Esophagus (tissue), 2 donors: ENCODE measurements around the gene GNAL. TPM values are rescaled to one million over a fixed set of nuclear protein-coding genes. Genes with fewer than 3 reads are reported as not detected.

Source experiments
- H3K27ac ChIP-seq, 2 donors: one replicate each; pipeline ENCODE4 v1.5.1; 2013; ENCODE audit warnings: low read depth in 2 of 2, mild to moderate bottlenecking in 2 of 2, inconsistent platforms in 1 of 2, low read length in 1 of 2, moderate library complexity in 1 of 2
- H3K27me3 ChIP-seq, 2 donors: one replicate each; pipeline ENCODE4 v1.6.1; 2013; ENCODE audit warnings: low read length in 2 of 2, control low read depth in 1 of 2, mild to moderate bottlenecking in 1 of 2; ENCODE audit not compliant: insufficient read depth in 2 of 2, control insufficient read depth in 1 of 2
- H3K36me3 ChIP-seq, 2 donors: one replicate each; pipeline ENCODE4 v1.6.1; 2013; ENCODE audit warnings: low read length in 1 of 2; ENCODE audit not compliant: control insufficient read depth in 2 of 2, insufficient read depth in 2 of 2
- H3K4me1 ChIP-seq, 2 donors: one replicate each; pipeline ENCODE4 v1.6.1; 2013; ENCODE audit warnings: low read length in 1 of 2; ENCODE audit not compliant: control insufficient read depth in 2 of 2, insufficient read depth in 2 of 2
- H3K4me3 ChIP-seq, 2 donors: one replicate each; pipeline ENCODE4 v1.5.1; 2013; ENCODE audit warnings: low read length in 2 of 2, mild to moderate bottlenecking in 2 of 2, low read depth in 1 of 2, moderate library complexity in 1 of 2
- H3K9me3 ChIP-seq, 2 donors: one replicate each; pipeline ENCODE4 v1.6.1; 2013; ENCODE audit warnings: mild to moderate bottlenecking in 2 of 2, low read depth in 1 of 2, low read length in 1 of 2, moderate library complexity in 1 of 2; ENCODE audit not compliant: control insufficient read depth in 2 of 2, insufficient read depth in 1 of 2
- WGBS, 2 donors: extraction: QIAGEN DNeasy Blood & Tissue Kit; methylation state at CpG; one replicate each; pipeline ENCODE4 v1.1.7; 2013; 5-methylcytosine and 5-hydroxymethylcytosine counted together
- polyA plus RNA-seq, 2 donors: library from polyadenylated mRNA; stranded (reverse); fragments of 200-250 nt; gene quantifications; one replicate each; pipeline ENCODE4 v1.2.3, GENCODE V29; 2013
- donor health status: healthy with polysubstance abuse.
- donor health status: Bipolar disorder and iron deficiency.

GNAL gene
- polyA plus RNA-seq, 2 donors, result 1.6 to 2.1 TPM

GRCh38 chr18:11767935-11768334 lies 78.9 kb downstream of the GNAL start:
- Histone ChIP-seq H3K36me3 (peaks cover 0 to 2% of the 10 kb centered on the region in 2 donors), H3K9me3 (no peaks in the 10 kb centered on the region), H3K27me3 (no peaks in the 10 kb centered on the region), H3K27ac (no peak overlapping the region), H3K4me3 (no peak overlapping the region), H3K4me1 (no peaks in the 10 kb centered on the region)
- WGBS, 2 donors, result 64 to 66% methylated on average over 4 of the region's 4 CpGs

GRCh38 chr18:11775436-11776174 lies 86.5 kb downstream of the GNAL start:
- H3K36me3 ChIP-seq, result peaks cover 0 to 2% of the 10 kb centered on the region in 2 donors
- WGBS, 2 donors, result 88 to 93% methylated on average over 16 of the region's 16 CpGs
- no peak overlapping the region for H3K27ac ChIP-seq
- H3K27me3 ChIP-seq, result no peaks in the 10 kb centered on the region
- no peak overlapping the region for H3K4me3 ChIP-seq
- no peaks in the 10 kb centered on the region for H3K4me1 ChIP-seq
- H3K9me3 ChIP-seq, result no peaks in the 10 kb centered on the region

- Histone ChIP-seq H3K27ac (no peak overlapping the region), H3K9me3 (no peaks in the 10 kb centered on the region), H3K4me3 (no peak overlapping the region), H3K27me3 (no peaks in the 10 kb centered on the region), H3K4me1 (no peaks in the 10 kb centered on the region), H3K36me3 (peaks cover 0 to 3% of the 10 kb centered on the region in 2 donors)
- WGBS, 2 donors, result 71 to 72% methylated on average over 5 of the region's 5 CpGs
These were observed 91.0 kb downstream of the GNAL start for GRCh38 chr18:11780042-11780441.

GRCh38 chr18:11783716-11784331 lies 94.8 kb downstream of the GNAL start:
- Histone ChIP-seq H3K4me1 (no peaks in the 10 kb centered on the region), H3K9me3 (no peaks in the 10 kb centered on the region), H3K36me3 (peaks cover 0 to 3% of the 10 kb centered on the region in 2 donors), H3K4me3 (no peak overlapping the region), H3K27me3 (no peaks in the 10 kb centered on the region), H3K27ac (no peak overlapping the region)
- WGBS, 2 donors, result 92 to 93% methylated on average over 7 of the region's 7 CpGs

- WGBS, 2 donors, result 91 to 92% methylated on average over 6 of the region's 6 CpGs
- Histone ChIP-seq H3K36me3 (peaks cover 0 to 3% of the 10 kb centered on the region in 2 donors), H3K9me3 (no peaks in the 10 kb centered on the region), H3K27me3 (no peaks in the 10 kb centered on the region), H3K4me1 (peaks cover 0 to 2% of the 10 kb centered on the region in 2 donors), H3K4me3 (no peak overlapping the region), H3K27ac (no peak overlapping the region)
These were observed 95.7 kb downstream of the GNAL start for GRCh38 chr18:11784674-11785304.

GRCh38 chr18:11785444-11786055 lies 96.5 kb downstream of the GNAL start:
- Histone ChIP-seq H3K9me3 (no peaks in the 10 kb centered on the region), H3K27me3 (no peaks in the 10 kb centered on the region), H3K36me3 (peaks cover 0 to 3% of the 10 kb centered on the region in 2 donors), H3K27ac (no peak overlapping the region), H3K4me3 (no peak overlapping the region), H3K4me1 (peaks cover 0 to 2% of the 10 kb centered on the region in 2 donors)
- 37 to 48% methylated on average over 9 of the region's 9 CpGs for WGBS, 2 donors

- Histone ChIP-seq H3K9me3 (no peaks in the 10 kb centered on the region), H3K36me3 (no peaks in the 10 kb centered on the region), H3K27ac (no peak overlapping the region), H3K4me1 (peaks cover 0 to 2% of the 10 kb centered on the region in 2 donors), H3K27me3 (no peaks in the 10 kb centered on the region), H3K4me3 (no peak overlapping the region)
- WGBS, 2 donors, result 35 to 43% methylated on average over 7 of the region's 7 CpGs
These were observed 100.8 kb downstream of the GNAL start for GRCh38 chr18:11789716-11790510.

GRCh38 chr18:11791131-11791530 lies 102.1 kb downstream of the GNAL start:
- WGBS, 2 donors, result 80 to 84% methylated on average over 3 of the region's 3 CpGs
- Histone ChIP-seq H3K27me3 (no peaks in the 10 kb centered on the region), H3K27ac (no peak overlapping the region), H3K9me3 (no peaks in the 10 kb centered on the region), H3K4me1 (peaks cover 0 to 2% of the 10 kb centered on the region in 2 donors), H3K36me3 (no peaks in the 10 kb centered on the region), H3K4me3 (no peak overlapping the region)

GRCh38 chr18:11792632-11793031 lies 103.6 kb downstream of the GNAL start:
- H3K36me3 ChIP-seq, result no peaks in the 10 kb centered on the region
- no peaks in the 10 kb centered on the region for H3K27me3 ChIP-seq
- peaks cover 0 to 2% of the 10 kb centered on the region in 2 donors for H3K4me1 ChIP-seq
- H3K4me3 ChIP-seq, result no peak overlapping the region
- H3K9me3 ChIP-seq, result no peaks in the 10 kb centered on the region
- H3K27ac ChIP-seq, result no peak overlapping the region
